AG04449 (cell line): Measurements from ENCODE around the gene GGPS1.
"Not testable (repeated sequence)": the region's sequence is repeated elsewhere in the genome, so short reads cannot be mapped to it uniquely, and the experiment has no call there.

ENCODE experiments used
- CTCF ChIA-PET: fragments of 350-600 bp; formaldehyde crosslinking; extraction: SDS; loops from one replicate; lab custom pipeline; 2021; ENCODE audit warnings: antibody characterized with exemption; lab: Yijun Ruan, JAX
- POLR2A ChIA-PET: fragments of 400-600, 350-600 bp; formaldehyde crosslinking; extraction: SDS; loops from one replicate; lab custom pipeline; 2020; ENCODE audit warnings: antibody characterized with exemption, inconsistent platforms; lab: Yijun Ruan, JAX
- DNase-seq: peaks from one replicate; pipeline ENCODE4 v3.0.0-alpha.2; 2010; ENCODE audit warnings: low read depth, low spot score
- H3K4me3 ChIP-seq: 2 replicates; pipeline ENCODE4 v1.5.1; 2011; ENCODE audit warnings: low read depth, mild to moderate bottlenecking, control low read depth, low read length
- CTCF ChIP-seq: IDR thresholded peaks from one replicate; pipeline ENCODE4 v1.5.1; 2011; ENCODE audit warnings: mild to moderate bottlenecking, moderate library complexity, low read length, control low read depth, inconsistent platforms; ENCODE audit not compliant: insufficient read depth; ENCODE audit errors: missing control alignments

GGPS1 gene

GRCh38 chr1:235328271-235329138 is at the start of gene GGPS1:
Gene GGPS1, plus strand, starts transcription at chr1:235328570. Its CDS starts 6,695 bp downstream, at chr1:235335265.
- POLR2A ChIA-PET: interaction anchor here (0.6 to 1.5 kb wide), 6 partner anchors 14 to 176 kb away, joined by 3 to 6 read pairs (median 4); partner anchors contain the start of gene B3GALNT2
- peak within 1 kb of the TSS; percentile 86 for H3K4me3 ChIP-seq
- peak; percentile 17 for TF ChIP-seq CTCF
- CTCF ChIA-PET: interaction anchor here (1.1 to 2.4 kb wide), 4 partner anchors 14 to 88 kb away, joined by 3 to 7 read pairs (median 4); no protein-coding TSS in a partner anchor
- peak; percentile 99 for DNase-seq

- TF ChIP-seq CTCF: no peak
- no peak overlapping the region for H3K4me3 ChIP-seq
- CTCF ChIA-PET: interaction anchor here (1.4 kb wide), 1 partner anchor 8 kb away, joined by 4 read pairs; no protein-coding TSS in a partner anchor
- POLR2A ChIA-PET: no interaction called here
- no peak for DNase-seq
These were observed 49.5 kb upstream of the GGPS1 start for GRCh38 chr1:235278915-235279292.

- ChIA-PET CTCF (interaction anchor here (0.7 to 1.4 kb wide), 3 partner anchors 9 to 27 kb away, joined by 3 to 4 read pairs (median 3); no protein-coding TSS in a partner anchor), POLR2A (no interaction called here)
- no peak for TF ChIP-seq CTCF
- no peak for DNase-seq
- no peak overlapping the region for H3K4me3 ChIP-seq
These were observed 48.7 kb upstream of the GGPS1 start for GRCh38 chr1:235279694-235280093.

GRCh38 chr1:235280467-235280866 is 47.9 kb upstream of the GGPS1 start:
- ChIA-PET POLR2A (no interaction called here), CTCF (interaction anchor here (1.0 to 1.4 kb wide), 2 partner anchors 10 to 27 kb away, joined by 3 to 4 read pairs; no protein-coding TSS in a partner anchor)
- no peak for TF ChIP-seq CTCF

GRCh38 chr1:235283636-235284035 is 44.7 kb upstream of the GGPS1 start:
- POLR2A ChIA-PET: interaction anchor here (0.6 kb wide), 1 partner anchor 16 kb away, joined by 3 read pairs; no protein-coding TSS in a partner anchor
- H3K4me3 ChIP-seq, CTCF ChIA-PET, DNase-seq: not testable (repeated sequence)

More at GRCh38 chr1:235280467-235280866, 47.9 kb upstream of the GGPS1 start:
- no peak overlapping the region for H3K4me3 ChIP-seq
- no peak for DNase-seq

- TF ChIP-seq CTCF: no peak
- ChIA-PET POLR2A (interaction anchor here (0.6 kb wide), 1 partner anchor 16 kb away, joined by 3 read pairs; no protein-coding TSS in a partner anchor), CTCF (interaction anchor here (0.9 kb wide), 1 partner anchor 23 kb away, joined by 3 read pairs; no protein-coding TSS in a partner anchor)
- H3K4me3 ChIP-seq: no peak overlapping the region
- no peak for DNase-seq
These were observed 44.1 kb upstream of the GGPS1 start for GRCh38 chr1:235284231-235284769.
